Measurements from ENCODE around the gene MEGF6.

MEGF6 gene

GRCh38 chr1:3642919-3643675, 31.8 kb upstream of the MEGF6 start:
- no peak overlapping the region for H3K27ac ChIP-seq
- no peak for TF ChIP-seq CTCF (IDR thresholded peaks at IDR 0.05)
- TF ChIP-seq ZFX (IDR thresholded peaks at IDR 0.05; ENCODE audit: borderline replicate concordance), result no peak

DNA sequence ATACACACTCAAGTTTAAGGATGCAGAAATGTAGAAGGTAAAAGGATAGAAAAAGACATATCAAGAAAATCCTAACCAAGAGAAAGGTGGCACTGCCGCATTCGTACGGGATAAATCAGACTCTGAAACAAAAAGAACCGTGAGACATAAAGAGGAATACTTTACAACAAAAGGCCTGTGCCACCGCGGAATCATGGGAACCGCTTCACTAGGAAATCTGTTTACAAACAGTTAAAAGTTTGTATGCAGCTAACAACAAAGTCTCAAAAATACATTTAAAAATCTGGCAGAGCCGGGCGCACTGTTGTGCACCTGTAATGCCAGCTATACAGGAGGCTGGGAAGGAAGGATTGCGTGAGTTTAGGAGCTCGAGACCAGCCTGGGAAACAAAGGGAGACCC, 30.5 kb upstream of the MEGF6 start:
- no peak for TF ChIP-seq ZFX (IDR thresholded peaks at IDR 0.05; ENCODE audit: borderline replicate concordance)
- no peak for TF ChIP-seq CTCF (IDR thresholded peaks at IDR 0.05)
- no peak overlapping the region for H3K27ac ChIP-seq

DNA sequence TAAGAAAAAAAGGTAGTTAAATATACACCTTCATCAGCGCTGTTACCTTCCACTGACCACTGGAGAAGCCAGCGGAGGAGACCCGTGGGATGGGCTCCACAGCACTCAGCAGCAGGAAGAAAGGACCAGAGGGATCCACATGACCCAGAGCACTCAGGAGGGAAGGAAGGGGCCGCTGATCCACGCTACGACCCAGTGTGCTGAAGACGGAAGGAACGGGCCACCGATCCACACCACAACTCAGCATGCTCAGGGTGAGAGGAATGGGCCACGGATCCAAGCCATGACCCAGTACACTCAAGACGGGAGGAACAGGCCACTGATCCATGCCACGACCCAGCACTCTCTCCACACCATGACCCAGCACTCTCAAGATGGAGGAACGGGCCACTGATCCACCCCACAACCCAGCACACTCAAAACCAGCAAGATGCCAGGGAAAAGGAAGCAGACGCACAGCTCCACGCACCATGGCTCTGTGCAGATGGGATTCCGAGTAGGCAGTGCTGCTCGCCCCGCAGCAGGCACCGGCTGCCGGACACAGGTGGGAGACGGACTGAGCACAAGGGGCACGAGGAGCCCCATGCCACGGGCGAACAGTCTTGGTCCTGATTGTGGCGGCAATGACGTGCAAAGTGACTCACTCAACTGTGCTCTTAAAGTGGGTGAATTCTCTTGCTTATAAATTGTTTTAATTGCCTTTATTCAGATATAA, 29.9 kb upstream of the MEGF6 start:
- TF ChIP-seq ZFX (IDR thresholded peaks at IDR 0.05; ENCODE audit: borderline replicate concordance), result no peak
- TF ChIP-seq CTCF (IDR thresholded peaks at IDR 0.05), result no peak
- no peak overlapping the region for H3K27ac ChIP-seq

DNA sequence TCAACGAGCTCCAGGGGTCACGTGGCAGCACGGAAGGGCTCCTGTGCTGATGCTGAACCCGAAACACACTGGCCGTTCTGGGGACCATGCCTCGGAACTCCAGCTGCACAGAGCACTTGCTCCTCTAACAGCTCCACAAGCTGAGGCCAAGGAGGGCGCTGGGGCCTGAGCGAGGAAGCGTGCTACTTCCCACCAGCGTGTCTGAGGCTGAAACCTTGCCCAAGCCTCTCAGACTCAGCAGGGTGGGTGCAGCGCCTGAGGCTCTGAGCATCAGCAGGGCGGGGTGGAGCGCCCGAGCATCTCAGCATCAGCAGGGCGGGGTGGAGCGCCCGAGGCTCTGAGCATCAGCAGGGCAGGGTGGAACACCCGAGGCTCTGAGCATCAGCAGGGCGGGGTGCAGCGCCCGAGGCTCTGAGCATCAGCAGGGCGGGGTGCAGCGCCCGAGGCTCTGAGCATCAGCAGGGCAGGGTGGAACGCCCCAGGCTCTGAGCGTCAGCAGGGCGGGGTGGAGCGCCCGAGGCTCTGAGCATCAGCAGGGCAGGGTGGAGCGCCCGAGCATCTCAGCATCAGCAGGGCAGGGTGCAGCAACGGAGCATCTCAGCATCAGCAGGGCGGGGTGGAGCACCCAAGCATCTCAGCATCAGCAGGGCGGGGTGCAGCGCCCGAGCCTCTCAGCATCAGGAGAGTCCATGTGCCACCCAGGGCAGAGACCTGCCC, 29.0 kb upstream of the MEGF6 start:
- TF ChIP-seq ZFX (IDR thresholded peaks at IDR 0.05; ENCODE audit: borderline replicate concordance) (no peak), CTCF (IDR thresholded peaks at IDR 0.05) (no peak)

DNA sequence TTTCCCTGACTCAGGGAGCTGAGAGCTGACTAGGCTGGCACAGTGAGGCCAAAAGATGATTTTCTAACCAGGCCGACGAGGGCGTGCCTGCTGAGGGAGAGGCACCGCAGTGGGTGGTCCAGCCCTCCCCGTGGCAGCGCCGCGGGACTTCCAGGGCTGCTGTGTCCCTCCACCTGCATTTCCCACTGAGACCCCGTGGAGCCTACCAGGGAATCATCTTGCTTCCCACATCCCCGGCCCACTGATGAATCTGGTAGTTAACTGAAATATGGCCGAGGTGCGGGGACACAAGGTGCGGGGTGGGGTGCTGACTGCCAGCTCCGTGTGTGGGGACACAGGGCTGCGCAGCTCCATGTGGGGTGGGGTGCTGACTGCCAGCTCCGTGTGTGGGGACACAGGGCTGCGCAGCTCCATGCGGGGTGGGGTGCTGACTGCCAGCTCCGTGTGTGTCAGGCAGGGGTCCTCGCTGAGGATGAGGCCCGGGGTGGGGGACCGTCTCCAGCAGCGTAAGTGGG, 28.1 kb upstream of the MEGF6 start:
- no peak overlapping the region for H3K27ac ChIP-seq
- TF ChIP-seq CTCF (IDR thresholded peaks at IDR 0.05) (no peak), ZFX (IDR thresholded peaks at IDR 0.05; ENCODE audit: borderline replicate concordance) (no peak)

More for the DNA sequence above, 29.0 kb upstream of the MEGF6 start:
- no peak overlapping the region for H3K27ac ChIP-seq

DNA sequence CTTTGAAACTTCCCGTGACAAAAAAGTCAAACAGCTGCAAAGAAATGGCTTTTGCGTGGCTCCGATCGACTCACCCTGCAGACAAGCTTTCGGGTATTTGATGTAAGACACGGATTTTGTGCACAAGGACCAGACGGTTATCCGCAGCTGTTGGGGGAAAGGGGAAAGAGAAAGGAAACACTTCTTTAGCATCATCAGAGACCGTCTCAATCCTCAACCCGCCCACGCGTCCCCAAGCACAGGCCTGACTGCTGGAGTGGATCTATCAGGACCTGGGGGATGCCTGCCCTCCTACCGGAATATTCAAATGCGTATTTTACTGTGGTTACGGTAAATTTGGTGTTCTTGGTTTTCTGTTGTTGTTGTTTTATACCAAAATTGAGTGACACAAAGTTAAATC, 27.4 kb upstream of the MEGF6 start:
- H3K27ac ChIP-seq, result no peak overlapping the region
- no peak for TF ChIP-seq CTCF (IDR thresholded peaks at IDR 0.05)
- no peak for TF ChIP-seq ZFX (IDR thresholded peaks at IDR 0.05; ENCODE audit: borderline replicate concordance)
